A549 (cell line): ENCODE results near the gene THPO. TPM values are rescaled to one million over a fixed set of nuclear protein-coding genes. Genes with fewer than 3 reads are reported as not detected.

ENCODE experiments used
- ATAC-seq, 2 experiments: fragments of 200-7000 bp in 1 of 2; fragments of >200 bp in 1 of 2; cut with Nextera tagmentation in 1 of 2; cut with Tn5 transposase in 1 of 2; 3 replicates each; pipeline versions ENCODE4 v1.8.0 to v1.9.1; 2018 to 2020; ENCODE audit warnings: mild to moderate bottlenecking in 1 of 2, moderate library complexity in 1 of 2
- CTCF ChIA-PET: fragments of 300-600 bp; sonication (Branson Sonifier 250); formaldehyde crosslinking; extraction: SDS; loops from one replicate; lab custom pipeline; 2021; ENCODE audit warnings: antibody characterized with exemption, inconsistent platforms; lab: Yijun Ruan, JAX
- POLR2A ChIA-PET: fragments of 350-600 bp; formaldehyde crosslinking; extraction: SDS; loops from one replicate; lab custom pipeline; 2021; ENCODE audit warnings: antibody characterized with exemption, inconsistent platforms; lab: Yijun Ruan, JAX
- DNase-seq, 2 experiments: peaks; one replicate each; pipeline versions ENCODE4 v3.0.0 to v3.0.0-alpha.2; 2011 to 2016; ENCODE audit warnings: low read depth in 1 of 2, low spot score in 1 of 2
- FAIRE-seq: peaks from 2 replicates; lab custom pipeline; 2011; peaks lifted over from hg19 to GRCh38; lab: Jason Lieb, UNC
- H3K27ac ChIP-seq, 2 experiments: fragments of >200 bp; sonication (Bioruptor Twin); formaldehyde crosslinking; 3 replicates each; pipeline ENCODE4 v1.5.1; 2016 to 2017
- H3K4me1 ChIP-seq: fragments of >200 bp; sonication (Bioruptor Twin); formaldehyde crosslinking; 3 replicates; pipeline ENCODE4 v1.6.1; 2016
- H3K4me2 ChIP-seq: fragments of >200 bp; sonication (Bioruptor Twin); formaldehyde crosslinking; 3 replicates; pipeline ENCODE4 v1.6.1; 2016
- H3K4me3 ChIP-seq: fragments of >200 bp; sonication (Bioruptor Twin); formaldehyde crosslinking; 3 replicates; pipeline ENCODE4 v1.5.1; 2016
- H3K9me3 ChIP-seq: fragments of >200 bp; sonication (Bioruptor Twin); formaldehyde crosslinking; 3 replicates; pipeline ENCODE4 v1.6.1; 2016
- BCL3 ChIP-seq: fragments of >200 bp; sonication (Bioruptor Twin); formaldehyde crosslinking; IDR thresholded peaks from 3 replicates; pipeline ENCODE4 v1.6.1; 2016
- CEBPB ChIP-seq, 2 experiments: fragments of >200 bp in 1 of 2; sonication (Bioruptor Twin) in 1 of 2; formaldehyde crosslinking in 1 of 2; IDR thresholded peaks; 2 replicates each; pipeline ENCODE4 v1.6.1; 2012 to 2016
- EHF ChIP-seq: fragments of 250-450 bp; sonication (Bioruptor Pico); IDR thresholded peaks from 2 replicates; pipeline ENCODE4 v1.5.0; 2020; ENCODE audit warnings: mild to moderate bottlenecking
- EHMT2 ChIP-seq: fragments of 200-600 bp; sonication (generic); IDR thresholded peaks from 2 replicates; pipeline ENCODE4 v1.6.1; 2016; ENCODE audit warnings: antibody characterized with exemption, low read depth, mild to moderate bottlenecking, moderate library complexity
- ESRRA ChIP-seq: fragments of 150-350 bp; IDR thresholded peaks from 2 replicates; pipeline ENCODE4 v1.6.1; 2014; ENCODE audit warnings: mild to moderate bottlenecking, low read length, borderline replicate concordance
- FOSB ChIP-seq: fragments of 250-450 bp; sonication (Bioruptor Pico); IDR thresholded peaks from 2 replicates; pipeline ENCODE4 v1.5.0; 2020; ENCODE audit warnings: mild to moderate bottlenecking, moderate library complexity
- HDAC2 ChIP-seq: fragments of 200-600 bp; sonication (generic); IDR thresholded peaks from 2 replicates; pipeline ENCODE4 v1.6.1; 2016
- HES2 ChIP-seq: fragments of >200 bp; sonication (Bioruptor Twin); formaldehyde crosslinking; IDR thresholded peaks from 2 replicates; pipeline ENCODE4 v1.6.1; 2016
- HMGXB4 ChIP-seq: fragments of 250-450 bp; sonication (Bioruptor Pico); IDR thresholded peaks from 2 replicates; pipeline ENCODE4 v1.5.0; 2021; ENCODE audit warnings: mild to moderate bottlenecking, moderate library complexity, borderline replicate concordance
- HOXA7 ChIP-seq: fragments of 250-450 bp; sonication (Bioruptor Pico); IDR thresholded peaks from 2 replicates; pipeline ENCODE4 v1.5.0; 2020; ENCODE audit warnings: mild to moderate bottlenecking, moderate library complexity
- HOXB13 ChIP-seq: fragments of 250-450 bp; sonication (Bioruptor Pico); IDR thresholded peaks from 2 replicates; pipeline ENCODE4 v1.5.0; 2020; ENCODE audit warnings: low read depth, mild to moderate bottlenecking, moderate library complexity
- HOXB5 ChIP-seq: fragments of 250-450 bp; sonication (Bioruptor Pico); IDR thresholded peaks from 2 replicates; pipeline ENCODE4 v1.5.0; 2020; ENCODE audit warnings: mild to moderate bottlenecking, moderate library complexity
- JUN ChIP-seq, 2 experiments: fragments of >200 bp; sonication (Bioruptor Twin); formaldehyde crosslinking; IDR thresholded peaks; 2 replicates in 1 of 2; 3 replicates in 1 of 2; pipeline ENCODE4 v1.6.1; 2016 to 2017
- JUNB ChIP-seq: fragments of >200 bp; sonication (Bioruptor Twin); formaldehyde crosslinking; IDR thresholded peaks from 2 replicates; pipeline ENCODE4 v1.6.1; 2016
- PBX3 ChIP-seq: IDR thresholded peaks from 2 replicates; pipeline ENCODE4 v1.6.1; 2012
- POLR2A ChIP-seq: IDR thresholded peaks from 2 replicates; pipeline ENCODE4 v1.6.1; 2012; ENCODE audit warnings: mild to moderate bottlenecking, low read length
- RARB ChIP-seq: fragments of 250-450 bp; sonication (Bioruptor Pico); IDR thresholded peaks from 2 replicates; pipeline ENCODE4 v1.8.0; 2021; ENCODE audit warnings: mild to moderate bottlenecking, moderate library complexity
- RCOR1 ChIP-seq: fragments of 150-350 bp; IDR thresholded peaks from 2 replicates; pipeline ENCODE4 v1.6.1; 2014; ENCODE audit warnings: antibody characterized with exemption, low read length, low read depth
- RFX5 ChIP-seq: fragments of 450-650 bp; IDR thresholded peaks from 2 replicates; pipeline ENCODE4 v1.7.1; 2014; ENCODE audit warnings: antibody characterized with exemption, mild to moderate bottlenecking, moderate library complexity
- SMC3 ChIP-seq: fragments of >200 bp; sonication (Bioruptor Twin); formaldehyde crosslinking; IDR thresholded peaks from 3 replicates; pipeline ENCODE4 v1.6.1; 2018; ENCODE audit warnings: inconsistent platforms
- TFCP2L1 ChIP-seq: fragments of 250-450 bp; sonication (Bioruptor Pico); IDR thresholded peaks from 2 replicates; pipeline ENCODE4 v1.5.0; 2021; ENCODE audit warnings: mild to moderate bottlenecking
- TP53 ChIP-seq: fragments of 250-450 bp; sonication (Bioruptor Pico); IDR thresholded peaks from 2 replicates; pipeline ENCODE4 v1.5.0; 2021; ENCODE audit warnings: mild to moderate bottlenecking, moderate library complexity
- USF2 ChIP-seq: fragments of 450-650 bp; IDR thresholded peaks from 2 replicates; pipeline ENCODE4 v1.6.1; 2014; ENCODE audit warnings: antibody characterized with exemption
- WGBS: methylation state at CpG from one replicate; pipeline ENCODE4 v1.1.6; 2017; ENCODE audit errors: missing lambda C conversion rate; 5-methylcytosine and 5-hydroxymethylcytosine counted together
- polyA plus RNA-seq, 4 experiments: library from polyadenylated mRNA; depleted of rRNA in 3 of 4; stranded (reverse); fragments of >200 nt; fragmentation: RNase III in 1 of 4; extraction: RNeasy Plus Mini Kit Qiagen cat#74134 plus additional on column Dnase treatment in 1 of 4; gene quantifications; 2 replicates in 3 of 4; 3 replicates in 1 of 4; pipeline ENCODE4 v1.2.3, GENCODE V29; 2011 to 2017
- TF ChIP-seq, protein P1 (sequence below): IDR thresholded peaks from 2 replicates; pipeline ENCODE4 v1.6.1; 2012

THPO gene
- polyA plus RNA-seq, 2 of the 4 experiments (the other 2 are of a cell fraction) = 0.06 TPM; not detected in 1

- ChIA-PET CTCF (interaction anchor here (0.8 to 3.3 kb wide), 3 partner anchors 13 to 155 kb away, joined by 4 to 16 read pairs (median 13); no protein-coding TSS in a partner anchor), POLR2A (no interaction called here)
- no peak overlapping the region for H3K4me2 ChIP-seq
- no peak for DNase-seq
- FAIRE-seq = no peak
- TF ChIP-seq EHF (CRISPR knock-in tag) = no peak
- TF ChIP-seq BCL3 = no peak
- TF ChIP-seq HES2 = no peak
- no peak for TF ChIP-seq EHMT2
- TF ChIP-seq JUN (IDR thresholded peaks at IDR 0.05) = no peak
- TF ChIP-seq HMGXB4 (CRISPR knock-in tag) = no peak
- TF ChIP-seq RCOR1 = no peak
- TF ChIP-seq TP53 (CRISPR knock-in tag) = no peak
- no peak for ATAC-seq
- H3K4me1 ChIP-seq = no peaks in the 10 kb centered on the region
- no peak overlapping the region for H3K27ac ChIP-seq
- H3K4me3 ChIP-seq = no peak overlapping the region
- H3K9me3 ChIP-seq = no peaks in the 10 kb centered on the region
- WGBS = 76% methylated on average over 7 of the region's 8 CpGs
These were observed 6.9 kb upstream of the THPO start for GRCh38 chr3:184384856-184385422.

GRCh38 chr3:184384342-184384741 lies 6.3 kb upstream of the THPO start:
- Histone ChIP-seq H3K4me1 (no peaks in the 10 kb centered on the region), H3K4me3 (no peak overlapping the region), H3K9me3 (no peaks in the 10 kb centered on the region), H3K4me2 (no peak overlapping the region), H3K27ac (no peak overlapping the region)
- WGBS = 56% methylated on average over 7 of the region's 9 CpGs
- CTCF ChIA-PET = interaction anchor here (0.5 to 3.3 kb wide), 4 partner anchors 13 to 156 kb away, joined by 3 to 16 read pairs (median 8); no protein-coding TSS in a partner anchor
- TF ChIP-seq, protein P1, sequence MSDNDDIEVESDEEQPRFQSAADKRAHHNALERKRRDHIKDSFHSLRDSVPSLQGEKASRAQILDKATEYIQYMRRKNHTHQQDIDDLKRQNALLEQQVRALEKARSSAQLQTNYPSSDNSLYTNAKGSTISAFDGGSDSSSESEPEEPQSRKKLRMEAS = no peak
- TF ChIP-seq SMC3 (no peak), HMGXB4 (CRISPR knock-in tag) (no peak), EHMT2 (no peak), CEBPB (IDR thresholded peaks at IDR 0.05) (no peak), EHF (CRISPR knock-in tag) (no peak), POLR2A (no peak), RARB (CRISPR knock-in tag) (no peak), JUN (IDR thresholded peaks at IDR 0.05) (no peak)
- TF ChIP-seq, all 56 proteins: peak for 0
- ATAC-seq (no peak), DNase-seq (no peak), FAIRE-seq (no peak)
- POLR2A ChIA-PET = no interaction called here

GRCh38 chr3:184383033-184383740 lies 5.2 kb upstream of the THPO start:
- Histone ChIP-seq H3K4me1 (no peaks in the 10 kb centered on the region), H3K4me3 (no peak overlapping the region), H3K4me2 (no peak overlapping the region), H3K9me3 (no peaks in the 10 kb centered on the region), H3K27ac (no peak overlapping the region)
- FAIRE-seq = no peak
- no peak for ATAC-seq
- POLR2A ChIA-PET = no interaction called here
- CTCF ChIA-PET = interaction anchor here (0.6 to 3.3 kb wide), 4 partner anchors 11 to 1591 kb away, joined by 3 to 16 read pairs (median 10); no protein-coding TSS in a partner anchor
- no peak for DNase-seq
- 84% methylated on average over 8 of the region's 15 CpGs for WGBS
- TF ChIP-seq HOXB13 (CRISPR knock-in tag) (no peak), ESRRA (no peak), HDAC2 (no peak), RFX5 (no peak), HOXB5 (CRISPR knock-in tag) (no peak), HOXA7 (CRISPR knock-in tag) (no peak), FOSB (CRISPR knock-in tag) (no peak), EHF (CRISPR knock-in tag) (no peak), USF2 (no peak), EHMT2 (no peak), TFCP2L1 (CRISPR knock-in tag) (no peak), JUNB (no peak), PBX3 (no peak)
